ENCODE data around the gene METAP2.

- TF ChIP-seq CTCF (IDR thresholded peaks at IDR 0.05; ENCODE audit: low read length) (no peak), EZH2 (IDR thresholded peaks at IDR 0.05; ENCODE audit: borderline replicate concordance, low read length) (no peak)
Measured at GRCh38 chr12:95473231-95473883, 595 bp upstream of the METAP2 start.
